DOHH2 (cell line): Measurements from ENCODE around the gene LCA5L.

Source experiments
- H3F3A ChIP-seq: fragments of 200-600 bp; sonication (generic), shearing (Covaris generic); 2 replicates; pipeline ENCODE4 v1.6.0; 2016; ENCODE audit warnings: antibody characterized with exemption, mild to moderate bottlenecking; ENCODE audit not compliant: control insufficient read depth, insufficient read depth
- H3K27ac ChIP-seq: fragments of 200-600 bp; sonication (generic); 2 replicates; pipeline ENCODE4 v1.5.1; 2014; ENCODE audit warnings: low read depth, mild to moderate bottlenecking, low read length, moderate library complexity
- H3K27me3 ChIP-seq: fragments of 200-600 bp; sonication (generic); 2 replicates; pipeline ENCODE4 v1.6.1; 2014; ENCODE audit warnings: mild to moderate bottlenecking, low read length, mixed read lengths; ENCODE audit not compliant: control insufficient read depth
- H3K36me3 ChIP-seq: fragments of 200-600 bp; sonication (generic); 2 replicates; pipeline ENCODE4 v1.6.1; 2014; ENCODE audit warnings: mild to moderate bottlenecking, low read length, moderate library complexity, mixed read lengths; ENCODE audit not compliant: control insufficient read depth
- H3K4me1 ChIP-seq: fragments of 200-600 bp; sonication (generic); 2 replicates; pipeline ENCODE4 v1.6.1; 2014; ENCODE audit warnings: mild to moderate bottlenecking, low read length, mixed read lengths; ENCODE audit not compliant: control insufficient read depth
- H3K4me2 ChIP-seq: fragments of 200-600 bp; sonication (generic); 2 replicates; pipeline ENCODE4 v1.6.0; 2014; ENCODE audit warnings: mild to moderate bottlenecking, low read length, moderate library complexity
- H3K4me3 ChIP-seq: fragments of 200-600 bp; sonication (generic); 2 replicates; pipeline ENCODE4 v1.5.1; 2014; ENCODE audit warnings: mild to moderate bottlenecking, low read length, mixed read lengths
- H3K79me2 ChIP-seq: fragments of 200-600 bp; sonication (generic); 2 replicates; pipeline ENCODE4 v1.6.1; 2014; ENCODE audit warnings: mild to moderate bottlenecking, low read length, mixed read lengths; ENCODE audit not compliant: control insufficient read depth
- H3K9me2 ChIP-seq: fragments of 200-600 bp; sonication (generic); replicated peaks from 2 replicates; pipeline ENCODE4 v1.6.1; 2014; ENCODE audit warnings: mild to moderate bottlenecking, low read length, mixed read lengths; ENCODE audit not compliant: control insufficient read depth
- H3K9me3 ChIP-seq: fragments of 200-600 bp; sonication (generic); 2 replicates; pipeline ENCODE4 v1.6.1; 2014; ENCODE audit warnings: antibody characterized with exemption, low read length, mixed read lengths; ENCODE audit not compliant: control insufficient read depth, insufficient read depth
- H4K20me1 ChIP-seq: fragments of 200-600 bp; sonication (generic); 2 replicates; pipeline ENCODE4 v1.6.0; 2014; ENCODE audit warnings: low read depth, mild to moderate bottlenecking, antibody characterized with exemption, low read length, moderate library complexity; ENCODE audit not compliant: control insufficient read depth, insufficient read depth
- EZH2phosphoT487 ChIP-seq: fragments of 200-600 bp; sonication (generic); IDR thresholded peaks from 2 replicates; pipeline ENCODE4 v1.6.1; 2017; ENCODE audit warnings: borderline replicate concordance, mild to moderate bottlenecking, antibody characterized with exemption, low read length, moderate library complexity, mixed read lengths
- TF ChIP-seq, protein P1 (sequence below): fragments of 200-600 bp; sonication (generic); IDR thresholded peaks from one replicate; pipeline ENCODE4 v1.5.1; 2014; ENCODE audit warnings: antibody characterized with exemption, mild to moderate bottlenecking, low read depth, low read length; ENCODE audit not compliant: poor library complexity, severe bottlenecking

The LCA5L gene

GRCh38 chr21:39379986-39380891 lies 65.3 kb downstream of the LCA5L start:
- Histone ChIP-seq H3K36me3 (peaks cover 4% of the 10 kb centered on the region; the same call in 1 of the 2 replicates), H3K9me2 (no peaks in the 10 kb centered on the region), H3K4me2 (peak overlapping the region; percentile 95), H3K4me3 (peak overlapping the region; percentile 94), H3K4me1 (peaks cover 24% of the 10 kb centered on the region), H3K27me3 (no peaks in the 10 kb centered on the region), H3K9me3 (no peaks in the 10 kb centered on the region), H4K20me1 (no peaks in the 10 kb centered on the region), H3K27ac (0 out of 2 replicates have a peak overlapping the region, but pooled peaks have one; percentile 13), H3K79me2 (peaks cover 31% of the 10 kb centered on the region), H3F3A (peaks cover 6% of the 10 kb centered on the region)
- TF ChIP-seq, protein P1, sequence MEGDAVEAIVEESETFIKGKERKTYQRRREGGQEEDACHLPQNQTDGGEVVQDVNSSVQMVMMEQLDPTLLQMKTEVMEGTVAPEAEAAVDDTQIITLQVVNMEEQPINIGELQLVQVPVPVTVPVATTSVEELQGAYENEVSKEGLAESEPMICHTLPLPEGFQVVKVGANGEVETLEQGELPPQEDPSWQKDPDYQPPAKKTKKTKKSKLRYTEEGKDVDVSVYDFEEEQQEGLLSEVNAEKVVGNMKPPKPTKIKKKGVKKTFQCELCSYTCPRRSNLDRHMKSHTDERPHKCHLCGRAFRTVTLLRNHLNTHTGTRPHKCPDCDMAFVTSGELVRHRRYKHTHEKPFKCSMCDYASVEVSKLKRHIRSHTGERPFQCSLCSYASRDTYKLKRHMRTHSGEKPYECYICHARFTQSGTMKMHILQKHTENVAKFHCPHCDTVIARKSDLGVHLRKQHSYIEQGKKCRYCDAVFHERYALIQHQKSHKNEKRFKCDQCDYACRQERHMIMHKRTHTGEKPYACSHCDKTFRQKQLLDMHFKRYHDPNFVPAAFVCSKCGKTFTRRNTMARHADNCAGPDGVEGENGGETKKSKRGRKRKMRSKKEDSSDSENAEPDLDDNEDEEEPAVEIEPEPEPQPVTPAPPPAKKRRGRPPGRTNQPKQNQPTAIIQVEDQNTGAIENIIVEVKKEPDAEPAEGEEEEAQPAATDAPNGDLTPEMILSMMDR, result no peak
- TF ChIP-seq EZH2phosphoT487, result no peak

- H3K79me2 ChIP-seq, result peaks cover 23% of the 10 kb centered on the region
- peaks cover 11% of the 10 kb centered on the region for H3F3A ChIP-seq
- no peak for TF ChIP-seq EZH2phosphoT487
- TF ChIP-seq, protein P1, result no peak
- H3K9me3 ChIP-seq, result no peaks in the 10 kb centered on the region
- H3K4me3 ChIP-seq, result no peak overlapping the region
- no peaks in the 10 kb centered on the region for H3K36me3 ChIP-seq
- H3K9me2 ChIP-seq, result no peaks in the 10 kb centered on the region
- H3K4me2 ChIP-seq, result no peak overlapping the region
- H3K27me3 ChIP-seq, result no peaks in the 10 kb centered on the region
- H3K27ac ChIP-seq, result no peak overlapping the region
- no peaks in the 10 kb centered on the region for H4K20me1 ChIP-seq
- peaks cover 42% of the 10 kb centered on the region for H3K4me1 ChIP-seq
Observed at GRCh38 chr21:39377444-39378050, 68.0 kb downstream of the LCA5L start.

- Histone ChIP-seq H3F3A (peaks cover 11% of the 10 kb centered on the region), H3K27ac (no peak overlapping the region), H3K9me3 (no peaks in the 10 kb centered on the region), H3K4me2 (no peak overlapping the region), H3K4me1 (peaks cover 43% of the 10 kb centered on the region), H3K27me3 (no peaks in the 10 kb centered on the region), H3K4me3 (no peak overlapping the region), H4K20me1 (no peaks in the 10 kb centered on the region), H3K9me2 (no peaks in the 10 kb centered on the region), H3K79me2 (peaks cover 3% of the 10 kb centered on the region), H3K36me3 (no peaks in the 10 kb centered on the region)
- no peak for TF ChIP-seq EZH2phosphoT487
- TF ChIP-seq, protein P1, result no peak
Observed at GRCh38 chr21:39375446-39375845, 70.1 kb downstream of the LCA5L start.
